K562 (cell line): Measurements from ENCODE around the gene MORF4L1. TPM values are rescaled to one million over a fixed set of nuclear protein-coding genes. Genes with fewer than 3 reads are reported as not detected.

ENCODE experiments used
- MEIS2 ChIP-seq: fragments of 450-650 bp; IDR thresholded peaks from 2 replicates; pipeline ENCODE4 v1.6.1; 2014; ENCODE audit warnings: mild to moderate bottlenecking; ENCODE audit not compliant: partially characterized antibody
- MYC ChIP-seq, 2 experiments: fragments of 250-450 bp in 1 of 2; sonication (Bioruptor Pico) in 1 of 2; IDR thresholded peaks; 2 replicates each; pipeline versions ENCODE4 v1.5.1 to v1.6.1; 2012 to 2021; ENCODE audit warnings: low read depth in 2 of 2, borderline replicate concordance in 1 of 2, improper control_type of control experiment in 1 of 2, low read length in 1 of 2, mild to moderate bottlenecking in 1 of 2, moderate library complexity in 1 of 2
- RBBP5 ChIP-seq: fragments of 200-600 bp; sonication (generic); IDR thresholded peaks from 2 replicates; pipeline ENCODE4 v1.6.1; 2012; ENCODE audit warnings: borderline replicate concordance, mild to moderate bottlenecking, low read length, control low read depth, inconsistent platforms; ENCODE audit not compliant: insufficient read depth, poor library complexity, severe bottlenecking
- RBFOX2 ChIP-seq: fragments of 200-400 bp; formaldehyde crosslinking; IDR thresholded peaks from 2 replicates; pipeline ENCODE4 v1.6.1; 2017; ENCODE audit warnings: low read depth, mild to moderate bottlenecking, low read length, moderate library complexity
- TBP ChIP-seq: optimal IDR thresholded peaks from 2 replicates; pipeline ENCODE3; 2011; ENCODE audit warnings: low read depth, low read length, improper control_type of control experiment
- TEAD1 ChIP-seq, 2 experiments: fragments of 450-650 bp in 1 of 2; sonication (generic) in 1 of 2; formaldehyde crosslinking; IDR thresholded peaks; 2 replicates each; pipeline versions ENCODE4 v1.4.0 to v1.8.0; 2020 to 2022; ENCODE audit warnings: mild to moderate bottlenecking in 2 of 2, missing genetic modification reagents in 1 of 2
- YY1 ChIP-seq, 3 experiments: IDR thresholded peaks; 2 replicates each; pipeline ENCODE4 v1.6.1; 2011; ENCODE audit warnings: low read length in 2 of 3, mild to moderate bottlenecking in 2 of 3, moderate library complexity in 2 of 3, borderline replicate concordance in 1 of 3, control low read depth in 1 of 3, low read depth in 1 of 3; ENCODE audit not compliant: insufficient read depth in 3 of 3, insufficient replicate concordance in 2 of 3, control insufficient read depth in 1 of 3, insufficient read length in 1 of 3; ENCODE audit errors: extremely low read depth in 1 of 3
- ZNF324 ChIP-seq: fragments of 250-450 bp; sonication (Bioruptor Pico); IDR thresholded peaks from 2 replicates; pipeline ENCODE4 v1.4.0; 2020; ENCODE audit warnings: mild to moderate bottlenecking
- ZNF561 ChIP-seq: fragments of 450-650 bp; formaldehyde crosslinking; conservative IDR thresholded peaks from 2 replicates; pipeline ENCODE4 v1.4.0; 2020; ENCODE audit warnings: mild to moderate bottlenecking, moderate library complexity
- polyA plus RNA-seq, 8 experiments: library from polyadenylated mRNA; depleted of rRNA in 4 of 8; stranded (reverse) in 5 of 8; unstranded in 3 of 8; fragments of >200 nt; fragmentation: Nextera tagmentation in 2 of 8; fragmentation: Illumina TruSeq in 1 of 8; extraction: Ambion mirVana in 2 of 8; extraction: Trizol in 1 of 8; gene quantifications; 2 replicates each; pipeline versions ENCODE4 v1.2.1 to v1.2.3, GENCODE V29; 2011 to 2014; ENCODE audit warnings: inconsistent platforms in 1 of 8, missing spikeins in 1 of 8
- total RNA-seq, 7 experiments: library from RNA; depleted of rRNA in 6 of 7; stranded (reverse); fragments of >200 nt in 6 of 7; fragmentation: Illumina TruSeq in 2 of 7; extraction: Trizol in 2 of 7; gene quantifications; 2 replicates each; pipeline versions ENCODE4 v1.2.1 to v1.2.3, GENCODE V29; 2011 to 2021; ENCODE audit warnings: low replicate concordance in 1 of 7
- TF ChIP-seq, protein P1 (sequence below): IDR thresholded peaks from 2 replicates; pipeline ENCODE4 v1.6.1; 2014; ENCODE audit warnings: antibody characterized with exemption
- TF ChIP-seq, protein P2 (sequence below): fragments of 450-650 bp; IDR thresholded peaks from 2 replicates; pipeline ENCODE4 v1.6.1; 2016; ENCODE audit warnings: mild to moderate bottlenecking
- TF ChIP-seq, protein P3 (sequence below): sonication (generic); formaldehyde crosslinking; IDR thresholded peaks from 2 replicates; pipeline ENCODE4 v1.8.1; 2023; ENCODE audit warnings: mild to moderate bottlenecking, missing genetic modification reagents
- TF ChIP-seq, protein P4 (sequence below): fragments of 450-650 bp; formaldehyde crosslinking; IDR thresholded peaks from 2 replicates; pipeline ENCODE4 v1.4.0; 2022; ENCODE audit warnings: missing genetic modification characterization
- TF ChIP-seq, protein P5 (sequence below), 2 experiments: IDR thresholded peaks; 2 replicates each; pipeline ENCODE4 v1.6.1; 2011; ENCODE audit warnings: borderline replicate concordance in 1 of 2, control low read depth in 1 of 2, low read depth in 1 of 2, low read length in 1 of 2, mild to moderate bottlenecking in 1 of 2, mixed read lengths in 1 of 2, moderate library complexity in 1 of 2; ENCODE audit not compliant: insufficient read depth in 1 of 2, insufficient read length in 1 of 2, poor library complexity in 1 of 2, severe bottlenecking in 1 of 2; ENCODE audit errors: extremely low read depth in 1 of 2

MORF4L1 gene
- total and polyA plus RNA-seq, 9 of the 15 experiments (the other 6 are each of a cell fraction or from before 2014, with no cell fraction given) = 127 to 615 (median 281) TPM

DNA sequence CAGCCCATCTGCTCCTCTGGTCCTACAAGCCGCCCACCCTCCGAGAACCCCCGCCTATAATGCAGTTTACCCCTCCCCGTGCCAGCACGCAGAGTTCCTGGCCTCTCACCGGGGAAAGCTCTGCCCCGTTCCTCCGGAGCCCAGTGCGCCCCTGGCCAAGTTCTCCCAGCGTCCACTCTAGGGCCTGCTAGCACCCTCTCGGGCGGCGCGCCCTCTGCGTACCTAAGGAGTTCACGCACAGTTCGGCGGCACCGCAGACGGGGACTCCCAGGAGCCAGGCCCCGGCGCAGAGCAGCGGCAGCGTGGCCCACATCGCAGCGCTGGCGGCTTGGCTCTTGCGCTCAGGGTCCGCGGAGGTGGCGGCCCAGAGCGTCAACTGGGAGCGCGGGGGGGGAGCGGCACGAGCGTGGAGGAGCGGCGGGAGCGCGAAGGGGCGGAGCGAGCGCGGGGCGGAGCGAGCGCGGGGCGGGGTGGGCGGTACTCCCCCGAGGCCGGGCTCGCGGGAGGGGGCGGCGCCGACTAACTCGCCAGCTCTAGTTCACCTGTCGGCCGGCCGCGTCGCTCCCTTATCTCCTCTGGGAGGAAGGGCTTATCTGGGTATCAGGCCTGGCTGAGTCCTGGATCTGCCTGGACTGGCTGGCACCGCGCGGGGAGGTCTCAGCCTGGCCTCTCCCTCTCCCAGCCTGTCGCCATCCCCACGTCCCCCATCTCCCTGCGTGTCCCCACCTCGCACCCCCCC, 72.1 kb downstream of the MORF4L1 start, which contains the start of gene CTSH (continued):
- TF ChIP-seq, protein P1, sequence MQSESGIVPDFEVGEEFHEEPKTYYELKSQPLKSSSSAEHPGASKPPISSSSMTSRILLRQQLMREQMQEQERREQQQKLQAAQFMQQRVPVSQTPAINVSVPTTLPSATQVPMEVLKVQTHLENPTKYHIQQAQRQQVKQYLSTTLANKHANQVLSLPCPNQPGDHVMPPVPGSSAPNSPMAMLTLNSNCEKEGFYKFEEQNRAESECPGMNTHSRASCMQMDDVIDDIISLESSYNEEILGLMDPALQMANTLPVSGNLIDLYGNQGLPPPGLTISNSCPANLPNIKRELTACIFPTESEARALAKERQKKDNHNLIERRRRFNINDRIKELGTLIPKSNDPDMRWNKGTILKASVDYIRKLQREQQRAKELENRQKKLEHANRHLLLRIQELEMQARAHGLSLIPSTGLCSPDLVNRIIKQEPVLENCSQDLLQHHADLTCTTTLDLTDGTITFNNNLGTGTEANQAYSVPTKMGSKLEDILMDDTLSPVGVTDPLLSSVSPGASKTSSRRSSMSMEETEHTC = 0 out of 2 replicates have a peak, but pooled peaks have one; percentile 20
- TF ChIP-seq MEIS2 = no peak
- peak in 1 of 2 experiments; percentile 75; a peak in 1 of 4 replicates for TF ChIP-seq TEAD1 (CRISPR knock-in tag; IDR thresholded peaks at IDR 0.05)
- TF ChIP-seq ZNF324 (CRISPR knock-in tag) = 0 out of 2 replicates have a peak, but pooled peaks have one; percentile 21
- TF ChIP-seq, protein P2, sequence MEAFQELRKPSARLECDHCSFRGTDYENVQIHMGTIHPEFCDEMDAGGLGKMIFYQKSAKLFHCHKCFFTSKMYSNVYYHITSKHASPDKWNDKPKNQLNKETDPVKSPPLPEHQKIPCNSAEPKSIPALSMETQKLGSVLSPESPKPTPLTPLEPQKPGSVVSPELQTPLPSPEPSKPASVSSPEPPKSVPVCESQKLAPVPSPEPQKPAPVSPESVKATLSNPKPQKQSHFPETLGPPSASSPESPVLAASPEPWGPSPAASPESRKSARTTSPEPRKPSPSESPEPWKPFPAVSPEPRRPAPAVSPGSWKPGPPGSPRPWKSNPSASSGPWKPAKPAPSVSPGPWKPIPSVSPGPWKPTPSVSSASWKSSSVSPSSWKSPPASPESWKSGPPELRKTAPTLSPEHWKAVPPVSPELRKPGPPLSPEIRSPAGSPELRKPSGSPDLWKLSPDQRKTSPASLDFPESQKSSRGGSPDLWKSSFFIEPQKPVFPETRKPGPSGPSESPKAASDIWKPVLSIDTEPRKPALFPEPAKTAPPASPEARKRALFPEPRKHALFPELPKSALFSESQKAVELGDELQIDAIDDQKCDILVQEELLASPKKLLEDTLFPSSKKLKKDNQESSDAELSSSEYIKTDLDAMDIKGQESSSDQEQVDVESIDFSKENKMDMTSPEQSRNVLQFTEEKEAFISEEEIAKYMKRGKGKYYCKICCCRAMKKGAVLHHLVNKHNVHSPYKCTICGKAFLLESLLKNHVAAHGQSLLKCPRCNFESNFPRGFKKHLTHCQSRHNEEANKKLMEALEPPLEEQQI = no peak
- TF ChIP-seq, protein P3, sequence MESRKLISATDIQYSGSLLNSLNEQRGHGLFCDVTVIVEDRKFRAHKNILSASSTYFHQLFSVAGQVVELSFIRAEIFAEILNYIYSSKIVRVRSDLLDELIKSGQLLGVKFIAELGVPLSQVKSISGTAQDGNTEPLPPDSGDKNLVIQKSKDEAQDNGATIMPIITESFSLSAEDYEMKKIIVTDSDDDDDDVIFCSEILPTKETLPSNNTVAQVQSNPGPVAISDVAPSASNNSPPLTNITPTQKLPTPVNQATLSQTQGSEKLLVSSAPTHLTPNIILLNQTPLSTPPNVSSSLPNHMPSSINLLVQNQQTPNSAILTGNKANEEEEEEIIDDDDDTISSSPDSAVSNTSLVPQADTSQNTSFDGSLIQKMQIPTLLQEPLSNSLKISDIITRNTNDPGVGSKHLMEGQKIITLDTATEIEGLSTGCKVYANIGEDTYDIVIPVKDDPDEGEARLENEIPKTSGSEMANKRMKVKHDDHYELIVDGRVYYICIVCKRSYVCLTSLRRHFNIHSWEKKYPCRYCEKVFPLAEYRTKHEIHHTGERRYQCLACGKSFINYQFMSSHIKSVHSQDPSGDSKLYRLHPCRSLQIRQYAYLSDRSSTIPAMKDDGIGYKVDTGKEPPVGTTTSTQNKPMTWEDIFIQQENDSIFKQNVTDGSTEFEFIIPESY (CRISPR knock-in tag) = peak; percentile 57
- peak; percentile 52 for TF ChIP-seq RBBP5
- peak; percentile 50; the same call in 1 of the 2 replicates for TF ChIP-seq MYC (IDR thresholded peaks at IDR 0.05; ENCODE audit: low read depth, low read length)
- TF ChIP-seq MYC (CRISPR knock-in tag; IDR thresholded peaks at IDR 0.05; ENCODE audit: borderline replicate concordance, low read depth) = peak; percentile 63; the same call in 1 of the 2 replicates
- peak; percentile 81 for TF ChIP-seq RBFOX2
- TF ChIP-seq TBP = peak; percentile 71
- peak in 2 of 3 experiments; percentile 39 to 55 for TF ChIP-seq YY1 (IDR thresholded peaks at IDR 0.05; ENCODE audit: borderline replicate concordance in 1 of 3, control insufficient read depth in 1 of 3, extremely low read depth in 1 of 3, insufficient read depth in 3 of 3, insufficient read length in 1 of 3, insufficient replicate concordance in 2 of 3, low read depth in 1 of 3, low read length in 2 of 3)
- no peak for TF ChIP-seq ZNF561 (CRISPR knock-in tag)
- TF ChIP-seq, protein P4, sequence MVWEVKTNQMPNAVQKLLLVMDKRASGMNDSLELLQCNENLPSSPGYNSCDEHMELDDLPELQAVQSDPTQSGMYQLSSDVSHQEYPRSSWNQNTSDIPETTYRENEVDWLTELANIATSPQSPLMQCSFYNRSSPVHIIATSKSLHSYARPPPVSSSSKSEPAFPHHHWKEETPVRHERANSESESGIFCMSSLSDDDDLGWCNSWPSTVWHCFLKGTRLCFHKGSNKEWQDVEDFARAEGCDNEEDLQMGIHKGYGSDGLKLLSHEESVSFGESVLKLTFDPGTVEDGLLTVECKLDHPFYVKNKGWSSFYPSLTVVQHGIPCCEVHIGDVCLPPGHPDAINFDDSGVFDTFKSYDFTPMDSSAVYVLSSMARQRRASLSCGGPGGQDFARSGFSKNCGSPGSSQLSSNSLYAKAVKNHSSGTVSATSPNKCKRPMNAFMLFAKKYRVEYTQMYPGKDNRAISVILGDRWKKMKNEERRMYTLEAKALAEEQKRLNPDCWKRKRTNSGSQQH (CRISPR knock-in tag) = 0 out of 2 replicates have a peak, but pooled peaks have one; percentile 36
- TF ChIP-seq, protein P5, sequence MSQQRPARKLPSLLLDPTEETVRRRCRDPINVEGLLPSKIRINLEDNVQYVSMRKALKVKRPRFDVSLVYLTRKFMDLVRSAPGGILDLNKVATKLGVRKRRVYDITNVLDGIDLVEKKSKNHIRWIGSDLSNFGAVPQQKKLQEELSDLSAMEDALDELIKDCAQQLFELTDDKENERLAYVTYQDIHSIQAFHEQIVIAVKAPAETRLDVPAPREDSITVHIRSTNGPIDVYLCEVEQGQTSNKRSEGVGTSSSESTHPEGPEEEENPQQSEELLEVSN (IDR thresholded peaks at IDR 0.05; ENCODE audit: borderline replicate concordance in 1 of 2, extremely low read depth in 1 of 2, insufficient read depth in 1 of 2, insufficient read length in 1 of 2, low read depth in 1 of 2, low read length in 1 of 2, poor library complexity in 1 of 2, severe bottlenecking in 1 of 2) = peak; percentile 93 to 99
